ENCODE data around the gene ABO.

GRCh38 chr9:133269537-133270362 lies 5.3 kb downstream of the ABO start:
- TF ChIP-seq ZNF830 (CRISPR knock-in tag; IDR thresholded peaks at IDR 0.05) (no peak), CTCF (IDR thresholded peaks at IDR 0.05 in 2 of 3, conservative IDR thresholded peaks at IDR 0.05 in 1 of 3; ENCODE audit: insufficient read depth in 2 of 3, low read depth in 1 of 3, low read length in 3 of 3) (no peak), HSF4 (CRISPR knock-in tag; IDR thresholded peaks at IDR 0.05; ENCODE audit: borderline replicate concordance) (no peak), CEBPZ (IDR thresholded peaks at IDR 0.05; ENCODE audit: borderline replicate concordance, low read depth, low read length) (no peak), ELF1 (tag; IDR thresholded peaks at IDR 0.05) (no peak), ZBTB17 (CRISPR knock-in tag; IDR thresholded peaks at IDR 0.05) (0 out of 2 replicates have a peak, but pooled peaks have one; percentile 34), RFX5 (IDR thresholded peaks at IDR 0.05; ENCODE audit: low read depth, low read length) (no peak), RREB1 (CRISPR knock-in tag; IDR thresholded peaks at IDR 0.05) (no peak), ZNF12 (CRISPR knock-in tag; IDR thresholded peaks at IDR 0.05) (no peak), NBN (IDR thresholded peaks at IDR 0.05; ENCODE audit: low read depth) (no peak), EZH2 (IDR thresholded peaks at IDR 0.05; ENCODE audit: borderline replicate concordance, low read depth, low read length) (no peak), EGR1 (conservative IDR thresholded peaks at IDR 0.05) (no peak), KLF6 (CRISPR knock-in tag; IDR thresholded peaks at IDR 0.05; ENCODE audit: borderline replicate concordance) (no peak), E2F4 (CRISPR knock-in tag; IDR thresholded peaks at IDR 0.05; ENCODE audit: low read depth) (no peak)

All from K562 (cell line).